CD14-positive monocyte (primary cell): Measurements from ENCODE around the gene MFNG. TPM values are rescaled to one million over a fixed set of nuclear protein-coding genes. Genes with fewer than 3 reads are reported as not detected.

Experiments used
- DNase-seq, 3 donors: peaks; one replicate each; pipeline ENCODE4 v3.0.0-alpha.2; 2011 to 2022
- H2AFZ ChIP-seq: 2 replicates; pipeline ENCODE4 v1.6.0; 2012; ENCODE audit warnings: mild to moderate bottlenecking, low read depth, low read length, inconsistent platforms; ENCODE audit not compliant: insufficient read depth, poor library complexity, severe bottlenecking
- H3K27ac ChIP-seq, 2 donors: 1 replicate in 1 of 2; 2 replicates in 1 of 2; pipeline ENCODE4 v1.5.1; 2012 to 2013; ENCODE audit warnings: low read length in 2 of 2, control low read depth in 1 of 2, inconsistent platforms in 1 of 2, low read depth in 1 of 2, mild to moderate bottlenecking in 1 of 2
- H3K27me3 ChIP-seq, 2 donors: one replicate each; pipeline versions ENCODE4 v1.6.0 to v1.6.1; 2011 to 2013; ENCODE audit warnings: low read length in 2 of 2; ENCODE audit not compliant: control insufficient read depth in 2 of 2, insufficient read depth in 2 of 2
- H3K36me3 ChIP-seq, 2 donors: replicated peaks in 1 of 2; 1 replicate in 1 of 2; 2 replicates in 1 of 2; pipeline versions ENCODE4 v1.5.1 to v1.6.1; 2012 to 2013; ENCODE audit warnings: low read length in 2 of 2, control low read depth in 1 of 2, inconsistent platforms in 1 of 2, mild to moderate bottlenecking in 1 of 2; ENCODE audit not compliant: insufficient read depth in 2 of 2, control insufficient read depth in 1 of 2
- H3K4me1 ChIP-seq, 2 donors: 1 replicate in 1 of 2; 2 replicates in 1 of 2; pipeline versions ENCODE4 v1.5.1 to v1.6.1; 2012 to 2013; ENCODE audit warnings: low read length in 2 of 2, control low read depth in 1 of 2, inconsistent platforms in 1 of 2, mild to moderate bottlenecking in 1 of 2, moderate library complexity in 1 of 2; ENCODE audit not compliant: insufficient read depth in 2 of 2, control insufficient read depth in 1 of 2
- H3K4me2 ChIP-seq: replicated peaks from 2 replicates; pipeline ENCODE3; 2012; ENCODE audit warnings: low read length, moderate library complexity, mild to moderate bottlenecking; ENCODE audit not compliant: poor library complexity, severe bottlenecking; ENCODE audit errors: extremely low read depth
- H3K4me3 ChIP-seq, 3 experiments: fragments of 200-600 bp in 1 of 3; sonication (generic) in 1 of 3; replicated peaks in 1 of 3; 1 replicate in 2 of 3; 2 replicates in 1 of 3; pipeline ENCODE4 v1.5.1; 2011 to 2013; ENCODE audit warnings: low read length in 3 of 3, mild to moderate bottlenecking in 3 of 3, control low read depth in 2 of 3, low read depth in 2 of 3, inconsistent platforms in 1 of 3, moderate library complexity in 1 of 3
- H3K79me2 ChIP-seq: 2 replicates; pipeline ENCODE4 v1.6.0; 2012; ENCODE audit warnings: mild to moderate bottlenecking, control low read depth, inconsistent platforms, low read length, moderate library complexity; ENCODE audit not compliant: insufficient read depth
- H3K9ac ChIP-seq: 2 replicates; pipeline ENCODE4 v1.6.0; 2017; ENCODE audit warnings: low read length, mild to moderate bottlenecking; ENCODE audit not compliant: insufficient read depth, poor library complexity, severe bottlenecking
- H3K9me3 ChIP-seq, 2 donors: replicated peaks in 1 of 2; 1 replicate in 1 of 2; 2 replicates in 1 of 2; pipeline versions ENCODE4 v1.5.1 to v1.6.1; 2012 to 2013; ENCODE audit warnings: low read length in 2 of 2, control low read depth in 1 of 2; ENCODE audit not compliant: control insufficient read depth in 1 of 2, insufficient read depth in 1 of 2
- H4K20me1 ChIP-seq: 2 replicates; pipeline ENCODE4 v1.6.0; 2012; ENCODE audit warnings: mild to moderate bottlenecking, low read length, control low read depth, moderate library complexity; ENCODE audit not compliant: insufficient read depth
- H3K27ac Mint-ChIP-seq, 7 donors: one replicate each; pipeline ENCODE4 v1.8.0; 2020; ENCODE audit warnings: mild to moderate bottlenecking in 7 of 7, mixed read lengths in 7 of 7, moderate library complexity in 6 of 7, inconsistent platforms in 2 of 7
- H3K27me3 Mint-ChIP-seq, 3 donors: one replicate each; pipeline ENCODE4 v1.8.0; 2021 to 2022; ENCODE audit warnings: low read depth in 3 of 3, mild to moderate bottlenecking in 3 of 3, mixed read lengths in 3 of 3, moderate library complexity in 3 of 3, inconsistent platforms in 1 of 3
- H3K36me3 Mint-ChIP-seq, 2 donors: one replicate each; pipeline ENCODE4 v1.8.0; 2020; ENCODE audit warnings: mixed read lengths in 2 of 2, inconsistent platforms in 1 of 2, mild to moderate bottlenecking in 1 of 2
- H3K4me1 Mint-ChIP-seq: one replicate; pipeline ENCODE4 v1.8.0; 2020; ENCODE audit warnings: mild to moderate bottlenecking, mixed read lengths
- H3K4me3 Mint-ChIP-seq, 2 donors: one replicate each; pipeline ENCODE4 v1.8.0; 2020; ENCODE audit warnings: mild to moderate bottlenecking in 2 of 2, mixed read lengths in 2 of 2, moderate library complexity in 1 of 2
- H3K9me3 Mint-ChIP-seq, 7 donors: one replicate each; pipeline ENCODE4 v1.8.0; 2020 to 2022; ENCODE audit warnings: mixed read lengths in 7 of 7, mild to moderate bottlenecking in 6 of 7, moderate library complexity in 6 of 7, inconsistent platforms in 2 of 7
- CTCF ChIP-seq: fragments of 200-600 bp; IDR thresholded peaks from one replicate; pipeline ENCODE4 v1.8.0; 2022; ENCODE audit warnings: antibody characterized with exemption, mild to moderate bottlenecking
- WGBS: methylation state at CpG from one replicate; pipeline ENCODE4 v1.1.5; 2013; ENCODE audit warnings: missing lambda C conversion rate; ENCODE audit not compliant: insufficient coverage; 5-methylcytosine and 5-hydroxymethylcytosine counted together
- intact Hi-C, 2 donors: fragments of 100-400 bp; cut with micrococcal nuclease; formaldehyde crosslinking; loops; one replicate each; pipeline versions ENCODE4 v1.15.0 to v1.15.1; 2023
- polyA plus RNA-seq, 3 donors: library from polyadenylated mRNA; depleted of rRNA in 1 of 3; unstranded in 2 of 3; stranded (reverse) in 1 of 3; fragments of 300-500 nt in 2 of 3; fragments of >200 nt in 1 of 3; fragmentation: Illumina TruSeq in 2 of 3; gene quantifications; 1 replicate in 2 of 3; 2 replicates in 1 of 3; pipeline ENCODE4 v1.2.3, GENCODE V29; 2012 to 2021

The MFNG gene
- polyA plus RNA-seq, 3 donors = 84.1 to 196 (median 181) TPM

- no peak for TF ChIP-seq CTCF
- no peak overlapping the region for H2AFZ ChIP-seq
- DNase-seq = no peak
- H3K9ac ChIP-seq = no peak overlapping the region
- no peak overlapping the region for H3K4me2 ChIP-seq
- intact Hi-C loops = no loop called here
- H4K20me1 ChIP-seq = no peaks in the 10 kb centered on the region
- H3K27ac ChIP-seq = no peak overlapping the region
- Mint-ChIP-seq H3K4me1 (peaks cover 21% of the 10 kb centered on the region), H3K4me3 (no peak overlapping the region), H3K27me3 (peaks cover 3 to 7% (median 5%) of the 10 kb centered on the region in 3 donors), H3K9me3 (peaks cover 0 to 3% (median 0%) of the 10 kb centered on the region in 7 donors), H3K27ac (no peak overlapping the region), H3K36me3 (no peaks in the 10 kb centered on the region)
- H3K4me1 ChIP-seq = peaks cover 14 to 18% of the 10 kb centered on the region in 2 donors
- WGBS = 80% methylated on average over 16 of the region's 22 CpGs
- no peaks in the 10 kb centered on the region for H3K27me3 ChIP-seq
- no peak overlapping the region for H3K4me3 ChIP-seq
- no peaks in the 10 kb centered on the region for H3K9me3 ChIP-seq
- no peaks in the 10 kb centered on the region for H3K36me3 ChIP-seq
- H3K79me2 ChIP-seq = peaks cover 5% of the 10 kb centered on the region
These were observed 5.6 kb upstream of the MFNG start for GRCh38 chr22:37491559-37492427.

GRCh38 chr22:37491106-37491505, 4.9 kb upstream of the MFNG start:
- Histone ChIP-seq H3K27me3 (no peaks in the 10 kb centered on the region), H3K4me1 (peaks cover 19 to 23% of the 10 kb centered on the region in 2 donors), H3K79me2 (peaks cover 11% of the 10 kb centered on the region), H2AFZ (no peak overlapping the region), H3K9me3 (no peaks in the 10 kb centered on the region), H3K9ac (no peak overlapping the region), H3K4me3 (no peak overlapping the region), H3K4me2 (no peak overlapping the region), H3K27ac (no peak overlapping the region), H4K20me1 (no peaks in the 10 kb centered on the region), H3K36me3 (no peaks in the 10 kb centered on the region)
- no peak for DNase-seq
- peaks cover 0 to 3% (median 0%) of the 10 kb centered on the region in 7 donors for H3K9me3 Mint-ChIP-seq
- H3K27me3 Mint-ChIP-seq = peaks cover 3 to 7% (median 5%) of the 10 kb centered on the region in 3 donors
- H3K36me3 Mint-ChIP-seq = no peaks in the 10 kb centered on the region
- H3K27ac Mint-ChIP-seq = peak overlapping the region in 1 of 7 donors; percentile 59
- H3K4me3 Mint-ChIP-seq = no peak overlapping the region
- WGBS = 97% methylated on average over 16 of the region's 16 CpGs
- peaks cover 26% of the 10 kb centered on the region for H3K4me1 Mint-ChIP-seq
- no peak for TF ChIP-seq CTCF
- intact Hi-C loops = no loop called here
